HG03432 (cell line): ENCODE measurements around the gene HNF4A.
"Not testable (repeated sequence)": the region's sequence is repeated elsewhere in the genome, so short reads cannot be mapped to it uniquely, and the experiment has no call there.

Experiments
- ATAC-seq: cut with Tn5 transposase; IDR thresholded peaks from one replicate; pipeline ENCODE4 v1.9.1; 2021; ENCODE audit warnings: mild to moderate bottlenecking, moderate library complexity; ENCODE audit not compliant: unreplicated experiment

The HNF4A gene

DNA sequence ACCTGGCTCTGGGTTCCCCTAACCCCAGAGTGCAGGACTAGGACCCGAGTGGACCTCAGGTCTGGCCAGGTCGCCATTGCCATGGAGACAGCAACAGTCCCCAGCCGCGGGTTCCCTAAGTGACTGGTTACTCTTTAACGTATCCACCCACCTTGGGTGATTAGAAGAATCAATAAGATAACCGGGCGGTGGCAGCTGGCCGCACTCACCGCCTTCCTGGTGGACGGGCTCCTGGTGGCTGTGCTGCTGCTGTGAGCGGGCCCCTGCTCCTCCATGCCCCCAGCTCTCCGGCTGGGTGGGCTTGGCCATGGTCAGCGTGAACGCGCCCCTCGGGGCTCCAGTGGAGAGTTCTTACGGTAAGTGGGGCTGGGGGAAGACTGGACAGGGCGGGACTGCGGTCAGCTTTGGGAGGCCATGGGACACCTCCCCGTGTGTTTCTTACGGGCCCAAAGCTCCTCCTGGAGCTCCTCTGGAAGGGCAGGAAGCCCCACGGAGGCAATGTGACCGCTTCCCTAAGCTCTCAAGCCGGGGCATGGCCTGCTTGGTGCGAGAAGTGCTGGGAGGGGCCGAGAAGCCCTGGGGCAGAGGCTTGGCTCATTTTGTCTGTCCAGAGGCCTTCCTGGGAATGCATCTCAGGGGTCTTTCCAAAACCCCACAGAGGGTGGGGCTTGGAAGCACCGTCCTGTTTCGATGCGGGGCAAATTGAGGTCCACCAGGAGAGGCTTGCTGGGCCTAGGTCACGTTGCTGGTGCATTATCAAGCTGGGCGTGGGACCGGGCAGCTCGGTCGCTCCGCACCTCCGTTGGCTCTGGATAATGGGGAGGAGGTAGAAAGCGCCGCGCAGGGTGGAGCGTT lies at the start of gene HNF4A:
HNF4A (plus strand) TSS at position 202 of the 855 bp plus-strand sequence; CDS start at position 308, 106 bp downstream.
- ATAC-seq: no peak

- ATAC-seq: no peak
These were observed 48.6 kb upstream of the HNF4A start for GRCh38 chr20:44306927-44307326.

DNA sequence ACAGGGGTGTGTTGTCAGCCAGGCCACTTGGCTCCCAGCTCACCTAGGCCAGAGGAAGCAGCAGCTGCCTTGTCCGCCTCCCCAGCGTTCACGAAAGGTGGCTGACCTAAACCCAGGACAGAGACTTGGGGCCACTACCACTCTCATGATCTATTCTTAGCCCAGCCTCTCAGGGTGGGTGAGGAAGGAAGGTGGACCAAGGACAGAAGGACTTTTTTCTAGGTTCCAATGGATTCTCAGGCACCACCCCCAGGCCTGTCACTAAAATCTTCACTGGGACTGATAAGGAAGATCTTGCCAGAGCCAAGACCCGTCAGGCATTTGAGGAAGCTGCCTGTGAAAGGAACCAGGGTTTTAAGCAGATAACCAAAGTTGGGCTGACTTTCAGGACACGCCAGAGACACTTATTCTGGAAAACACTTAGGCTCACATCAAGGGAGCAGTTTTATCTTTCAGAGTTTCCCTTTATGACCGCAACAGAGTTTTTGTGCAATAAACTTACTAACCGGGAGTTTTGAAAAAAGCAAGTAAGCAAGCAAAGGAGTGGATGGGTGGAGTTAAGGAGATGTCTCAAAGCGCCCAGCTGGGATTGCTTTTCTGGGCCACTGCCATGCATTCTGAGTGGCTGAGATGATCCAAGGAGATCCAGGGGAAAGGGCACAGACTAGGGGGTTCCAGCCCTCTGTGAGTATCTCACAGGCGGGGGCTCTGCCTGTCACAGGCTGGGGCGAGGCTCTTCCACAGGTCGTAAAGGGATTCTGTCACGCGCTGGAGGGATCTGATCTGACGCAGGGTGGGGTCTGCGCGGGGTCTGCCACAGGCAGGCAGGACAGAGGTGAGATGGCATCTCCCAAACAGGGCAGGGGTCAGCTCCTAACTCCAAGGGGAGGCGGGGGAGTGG lies 45.5 kb upstream of the HNF4A start:
- ATAC-seq: peak; percentile 3

DNA sequence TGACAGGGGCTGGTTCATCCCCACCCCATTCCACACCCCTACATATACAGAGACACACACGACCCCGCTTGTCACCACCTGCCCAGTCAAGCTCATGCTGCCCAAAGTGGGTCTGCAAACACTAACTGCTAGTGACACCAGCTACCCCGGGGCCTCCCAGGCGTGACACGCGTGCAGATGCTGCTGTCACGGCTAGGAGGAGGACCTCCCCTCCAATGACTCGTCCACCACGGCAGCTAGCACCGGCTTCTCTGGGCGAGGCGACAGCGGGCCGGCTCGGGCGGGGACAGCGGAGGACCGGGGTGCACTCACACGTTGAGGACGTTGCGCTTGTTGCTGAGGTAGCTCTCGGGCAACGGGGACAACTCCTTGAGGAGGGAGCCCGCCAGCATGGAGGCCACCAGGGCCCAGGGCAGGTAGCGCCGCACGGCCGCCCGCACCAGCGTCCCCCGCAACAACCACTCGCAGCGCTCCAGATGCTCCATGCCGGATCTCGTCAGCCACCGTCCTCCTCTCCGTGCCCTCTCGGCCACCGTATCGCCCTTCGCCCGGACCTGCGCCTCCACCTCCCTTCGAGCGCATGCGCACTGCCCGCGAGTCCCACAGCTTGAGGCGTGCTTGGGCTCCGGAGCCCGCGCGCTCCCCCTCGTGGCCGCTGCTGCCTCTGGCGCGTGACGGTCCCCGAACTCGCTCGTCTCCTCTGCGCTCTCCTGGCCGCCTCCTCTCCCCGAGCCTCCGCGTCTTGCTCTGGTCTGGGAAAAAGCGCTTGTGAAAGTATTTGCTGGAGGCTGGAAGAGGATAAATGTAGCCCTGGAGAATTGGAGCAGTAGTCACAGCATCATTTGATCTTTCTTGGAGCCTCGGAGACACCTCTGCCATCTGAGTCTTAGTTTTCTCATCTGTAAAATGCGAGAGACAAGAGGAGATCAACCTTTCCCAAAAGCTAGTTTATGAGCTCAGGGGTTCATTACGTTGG lies 44.5 kb upstream of the HNF4A start, which contains the start of gene FITM2:
FITM2 (minus strand) TSS at position 539 of the 976 bp plus-strand sequence; CDS start at position 485, 54 bp downstream.
- ATAC-seq: peak; percentile 92

DNA sequence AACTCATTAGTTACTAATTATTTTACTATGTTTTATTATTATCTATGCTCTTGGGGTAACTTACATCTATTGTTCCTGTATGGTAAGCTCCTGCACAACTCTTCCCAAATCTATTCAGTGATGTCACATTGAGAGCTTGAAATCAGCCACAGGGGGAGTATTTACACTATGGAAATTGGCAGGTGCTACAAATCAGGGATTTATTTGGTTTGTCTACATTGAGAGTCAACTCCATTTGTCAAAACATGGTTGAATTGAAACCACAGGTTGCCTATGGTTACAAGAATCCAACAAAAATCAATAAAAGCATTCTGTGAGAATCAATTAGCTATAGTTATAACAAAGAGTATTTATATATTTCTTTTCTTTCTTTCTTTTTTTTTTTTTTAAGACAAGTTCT lies 40.6 kb upstream of the HNF4A start:
- ATAC-seq: no peak

DNA sequence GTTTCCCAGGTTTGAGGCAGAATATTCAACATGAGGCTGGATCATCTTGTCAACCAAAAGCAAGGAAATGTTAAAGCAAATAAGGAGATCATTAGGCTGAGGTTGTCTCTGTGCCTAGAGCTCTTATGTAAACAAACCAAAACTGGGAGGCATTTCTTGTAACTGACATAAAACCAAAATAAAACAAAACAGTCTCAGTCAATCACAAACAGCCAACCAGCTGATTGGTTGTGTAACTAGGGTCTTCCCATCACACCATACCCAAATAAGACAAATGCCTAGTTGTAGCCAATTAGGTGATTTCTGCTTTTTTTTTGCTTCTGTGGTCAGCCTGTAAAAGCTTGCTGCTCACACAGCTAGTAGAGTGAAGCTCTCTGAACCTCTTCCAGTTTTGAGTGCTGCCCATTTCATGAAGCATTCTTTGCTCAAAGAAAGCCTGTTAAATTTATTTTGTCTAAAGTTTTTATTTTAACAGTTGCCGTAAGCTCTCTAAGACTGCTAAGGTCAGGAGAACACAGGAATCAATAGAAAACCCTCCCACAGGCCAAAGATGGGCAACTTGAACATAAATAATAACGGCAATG lies 35.6 kb upstream of the HNF4A start:
- ATAC-seq: no peak

DNA sequence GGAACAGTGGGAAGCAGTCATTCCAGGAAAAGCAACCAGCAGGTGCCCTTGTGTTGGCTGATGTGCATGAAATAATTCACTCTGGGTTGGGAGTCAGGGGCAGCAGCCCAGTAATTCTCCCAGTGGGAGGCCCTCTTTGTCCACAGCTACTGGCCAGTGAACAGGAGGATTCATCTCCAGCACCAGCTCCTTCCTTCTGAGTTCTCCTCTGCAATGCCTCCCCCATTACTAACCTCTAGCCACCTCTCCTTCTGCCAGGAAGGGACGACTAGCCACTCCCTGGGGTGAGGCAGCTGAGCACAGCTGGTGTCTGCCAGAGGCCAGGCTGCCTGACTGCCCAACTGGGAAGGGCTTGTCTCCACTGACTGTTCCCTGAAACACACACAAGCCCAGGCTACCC lies 31.2 kb upstream of the HNF4A start:
- ATAC-seq: no peak

DNA sequence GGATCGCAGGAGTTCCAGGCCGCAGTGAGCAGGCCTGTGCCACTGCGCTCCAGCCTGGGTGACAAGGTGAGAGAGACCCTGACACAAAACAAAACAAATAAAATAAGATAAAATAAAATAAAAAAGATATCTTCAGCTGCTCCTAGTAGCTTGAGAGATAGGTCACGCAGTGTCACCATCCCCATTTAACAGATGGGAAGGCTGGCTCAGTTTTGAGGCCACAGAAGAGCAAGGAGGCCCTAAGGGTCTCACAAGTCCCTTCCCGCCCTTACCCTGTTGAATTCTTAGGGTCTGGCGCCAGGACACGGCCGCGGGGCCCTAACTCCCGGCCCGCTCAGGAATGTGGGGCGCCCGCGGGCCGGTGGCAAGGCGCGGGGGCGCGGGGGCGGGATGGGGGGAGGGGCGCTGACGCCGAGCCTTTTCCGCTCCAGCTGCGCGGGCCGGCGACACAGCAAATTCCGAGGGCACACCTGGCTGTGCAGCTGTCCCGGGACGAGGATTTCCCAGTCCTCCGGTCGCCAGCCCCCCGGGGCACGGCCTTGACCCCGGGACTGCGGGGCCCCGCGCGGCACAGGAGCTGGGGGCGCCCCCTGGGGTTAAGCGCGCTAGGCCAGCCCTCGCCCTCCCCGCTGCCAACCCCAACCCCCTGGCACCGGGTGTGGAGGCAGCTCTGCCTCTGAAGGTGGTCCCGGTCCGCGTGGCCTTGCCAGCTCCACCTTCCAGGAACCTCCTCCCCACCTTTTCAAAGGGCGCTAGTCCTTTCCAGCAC lies 28.9 kb upstream of the HNF4A start:
- ATAC-seq: no peak

DNA sequence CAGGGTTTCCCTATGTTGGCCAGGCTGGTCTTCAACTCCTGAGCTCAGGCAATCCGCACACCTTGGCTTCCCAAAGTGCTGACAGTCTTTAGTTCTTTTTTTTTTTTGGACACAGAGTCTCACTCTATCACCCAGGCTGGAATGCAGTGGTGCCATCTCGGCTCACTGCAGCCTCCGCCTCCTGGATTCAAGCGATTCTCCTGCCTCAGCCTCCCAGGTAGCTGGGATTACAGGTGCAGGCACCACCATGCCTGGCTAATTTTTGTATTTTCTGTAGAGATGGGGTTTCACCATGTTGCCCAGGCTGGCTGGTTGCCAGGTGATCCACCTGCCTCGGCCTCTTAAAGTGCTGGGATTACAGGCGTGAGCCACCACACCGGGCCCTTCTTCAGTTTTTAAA lies 27.8 kb upstream of the HNF4A start:
- ATAC-seq: not testable (repeated sequence)

DNA sequence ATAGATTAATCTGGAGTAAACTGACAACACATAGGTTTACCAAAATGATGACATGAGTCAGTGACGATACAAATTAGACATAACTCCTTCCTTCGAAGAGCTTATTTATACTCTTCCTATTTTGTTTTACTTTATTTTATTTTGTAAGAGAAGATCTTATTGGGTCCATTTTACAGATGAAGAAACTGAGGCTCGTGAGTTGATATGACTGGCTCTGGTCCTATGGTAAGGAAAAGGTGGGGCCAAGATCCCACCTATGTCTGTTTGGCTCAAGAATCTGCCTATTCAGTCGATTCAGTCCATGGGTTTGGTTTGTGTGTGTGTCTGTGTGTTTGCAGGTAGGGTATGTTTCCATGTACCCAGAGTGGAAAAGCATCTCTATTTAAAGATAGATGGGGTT lies 27.1 kb upstream of the HNF4A start:
- no peak for ATAC-seq

DNA sequence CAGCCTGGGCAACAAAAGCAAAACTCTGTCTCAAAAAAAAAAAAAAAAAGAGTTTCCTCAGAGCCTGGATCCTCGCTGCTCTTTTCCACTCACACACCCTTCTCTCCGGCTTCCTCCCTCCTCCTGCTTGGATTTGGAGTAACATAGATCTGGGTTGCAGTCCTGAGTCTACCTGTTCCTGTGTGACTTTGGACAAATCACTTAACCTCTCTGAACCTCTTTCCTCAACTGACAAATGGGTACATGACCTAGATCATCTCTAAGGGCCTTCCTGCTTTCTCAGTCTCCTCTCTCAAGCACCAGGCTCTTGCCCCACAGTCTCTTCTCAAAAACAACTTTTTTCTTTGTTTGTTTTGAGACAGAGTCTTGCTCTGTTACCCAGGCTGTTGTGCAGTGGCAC lies 24.3 kb upstream of the HNF4A start:
- ATAC-seq: no peak

- ATAC-seq: no peak
These were observed 21.2 kb upstream of the HNF4A start for GRCh38 chr20:44334306-44334705.

DNA sequence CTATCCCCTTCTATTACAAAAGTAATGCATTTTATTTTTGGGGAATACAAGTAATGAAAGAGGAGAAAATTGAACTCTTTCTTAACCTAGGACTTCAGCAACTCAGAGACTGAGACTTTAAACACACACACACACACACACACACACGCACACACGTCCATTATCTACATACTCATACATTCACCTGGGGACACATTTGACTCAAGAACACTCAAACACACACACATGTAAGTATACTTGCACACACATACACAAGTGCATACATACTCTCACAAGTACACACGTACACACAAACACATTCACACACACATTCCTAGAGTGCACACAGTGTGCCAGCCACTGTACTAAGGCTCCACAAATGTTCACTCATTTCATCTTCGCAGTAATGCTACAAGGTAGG lies 20.8 kb upstream of the HNF4A start:
- ATAC-seq: no peak

DNA sequence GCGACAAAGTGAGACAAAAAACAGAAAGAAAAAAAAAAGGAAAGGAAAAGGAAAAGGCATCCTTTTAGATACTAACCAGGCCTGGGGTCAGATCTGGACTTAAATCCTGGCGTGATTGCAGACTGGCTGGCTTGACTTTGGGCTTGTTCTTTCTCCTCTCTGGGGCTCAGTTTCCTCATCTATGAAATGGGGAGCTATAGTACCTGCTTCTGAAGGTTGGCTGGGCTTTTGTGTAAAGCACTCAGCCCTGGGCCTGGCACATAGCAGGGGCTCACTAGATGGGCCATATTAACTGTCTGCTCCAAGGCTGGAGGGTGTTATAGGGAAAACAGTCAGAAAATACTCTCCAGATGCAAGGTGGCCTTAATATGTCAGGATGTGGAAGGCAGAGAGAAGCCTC lies 19.8 kb upstream of the HNF4A start:
- no peak for ATAC-seq

- no peak for ATAC-seq
These were observed 19.4 kb upstream of the HNF4A start for GRCh38 chr20:44336086-44336485.

GRCh38 chr20:44336725-44337380 lies 18.6 kb upstream of the HNF4A start, which contains the start of gene R3HDML:
Gene R3HDML (plus strand): TSS chr20:44337043. CDS start chr20:44337158, 115 bp downstream.
- no peak for ATAC-seq

GRCh38 chr20:44342248-44342647 lies 13.3 kb upstream of the HNF4A start:
- no peak for ATAC-seq

DNA sequence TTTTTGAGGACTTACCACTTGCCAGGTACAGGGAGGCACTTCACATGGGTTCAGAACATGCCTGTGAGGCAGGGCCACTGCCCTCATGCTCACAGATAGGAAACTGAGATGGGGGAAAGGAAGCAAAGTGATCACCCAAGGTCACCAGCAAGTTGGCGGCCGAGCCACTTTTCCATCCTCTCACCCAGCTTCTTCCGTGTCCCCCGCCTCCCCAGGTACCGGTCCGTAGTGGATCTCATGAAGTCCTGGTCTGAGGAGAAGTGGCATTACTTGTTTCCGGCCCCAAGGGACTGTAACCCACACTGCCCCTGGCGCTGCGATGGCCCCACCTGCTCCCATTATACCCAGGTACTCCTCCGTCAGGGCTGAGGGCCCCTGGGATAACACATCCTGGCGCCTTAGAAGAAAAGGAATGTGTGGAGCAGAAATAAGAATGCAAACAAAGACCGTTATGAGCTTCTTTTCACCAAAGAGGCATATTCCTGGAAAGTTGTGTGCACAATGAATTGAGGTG lies 12.3 kb upstream of the HNF4A start:
- ATAC-seq: no peak

DNA sequence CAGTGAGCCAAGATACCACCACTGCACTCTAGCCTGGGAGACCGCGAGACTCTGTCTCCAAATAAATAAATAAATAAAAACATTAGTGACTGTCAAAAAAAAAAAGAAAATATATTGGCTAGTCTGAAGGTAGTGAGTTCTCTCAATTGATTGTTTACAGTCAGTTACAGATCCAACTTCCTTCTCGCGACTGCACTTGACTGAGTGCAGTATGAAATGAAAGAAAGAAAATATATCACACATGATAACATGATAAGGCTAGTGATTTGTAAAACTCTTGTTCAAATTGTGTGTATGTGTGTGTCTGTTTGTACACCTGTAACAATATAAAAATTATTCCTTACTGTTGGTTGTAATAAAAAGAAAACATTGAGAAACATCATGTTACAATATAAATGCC lies 10.8 kb upstream of the HNF4A start:
- ATAC-seq: no peak
